PC-3 (cell line): ENCODE data around the gene SLC35D3.

Experiments
- EZH2 ChIP-seq: fragments of 300-600 bp; sonication (generic); IDR thresholded peaks from one replicate; pipeline ENCODE4 v1.6.1; 2017; ENCODE audit warnings: antibody characterized with exemption, mild to moderate bottlenecking, low read length; ENCODE audit not compliant: unreplicated experiment
- EZH2phosphoT487 ChIP-seq: fragments of 300-600 bp; sonication (generic); IDR thresholded peaks from 2 replicates; pipeline ENCODE4 v1.6.1; 2018; ENCODE audit warnings: mild to moderate bottlenecking, antibody characterized with exemption, low read length, borderline replicate concordance
- TF ChIP-seq, protein P1 (sequence below): fragments of 300-600 bp; sonication (generic); conservative IDR thresholded peaks from 2 replicates; pipeline ENCODE4 v1.5.1; 2017; ENCODE audit warnings: antibody characterized with exemption, low read depth, mild to moderate bottlenecking, low read length

DNA sequence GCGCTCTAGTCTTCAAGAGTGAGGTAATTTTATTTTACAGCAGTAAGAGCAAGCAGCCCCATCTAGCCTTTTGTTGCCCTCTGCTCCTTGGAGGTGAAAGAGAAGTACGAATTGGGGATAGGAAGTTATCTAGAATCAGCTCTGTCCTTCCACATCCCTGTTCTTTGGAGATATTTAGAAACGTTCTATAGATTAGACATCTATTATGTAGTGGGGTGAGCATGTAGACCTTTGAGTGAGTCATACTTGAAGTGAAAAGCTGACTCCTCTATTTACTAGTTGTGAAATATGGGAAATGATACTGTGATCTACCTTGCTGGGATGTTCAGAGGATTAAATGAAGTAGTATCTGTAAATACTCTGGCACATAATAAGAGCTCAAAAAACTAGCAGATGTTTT lies 36.0 kb upstream of the SLC35D3 start:
- no peak for TF ChIP-seq EZH2phosphoT487
- TF ChIP-seq, protein P1, sequence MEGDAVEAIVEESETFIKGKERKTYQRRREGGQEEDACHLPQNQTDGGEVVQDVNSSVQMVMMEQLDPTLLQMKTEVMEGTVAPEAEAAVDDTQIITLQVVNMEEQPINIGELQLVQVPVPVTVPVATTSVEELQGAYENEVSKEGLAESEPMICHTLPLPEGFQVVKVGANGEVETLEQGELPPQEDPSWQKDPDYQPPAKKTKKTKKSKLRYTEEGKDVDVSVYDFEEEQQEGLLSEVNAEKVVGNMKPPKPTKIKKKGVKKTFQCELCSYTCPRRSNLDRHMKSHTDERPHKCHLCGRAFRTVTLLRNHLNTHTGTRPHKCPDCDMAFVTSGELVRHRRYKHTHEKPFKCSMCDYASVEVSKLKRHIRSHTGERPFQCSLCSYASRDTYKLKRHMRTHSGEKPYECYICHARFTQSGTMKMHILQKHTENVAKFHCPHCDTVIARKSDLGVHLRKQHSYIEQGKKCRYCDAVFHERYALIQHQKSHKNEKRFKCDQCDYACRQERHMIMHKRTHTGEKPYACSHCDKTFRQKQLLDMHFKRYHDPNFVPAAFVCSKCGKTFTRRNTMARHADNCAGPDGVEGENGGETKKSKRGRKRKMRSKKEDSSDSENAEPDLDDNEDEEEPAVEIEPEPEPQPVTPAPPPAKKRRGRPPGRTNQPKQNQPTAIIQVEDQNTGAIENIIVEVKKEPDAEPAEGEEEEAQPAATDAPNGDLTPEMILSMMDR: no peak
- no peak for TF ChIP-seq EZH2
